ENCODE data around the gene DNAJC1. TPM values are rescaled to one million over a fixed set of nuclear protein-coding genes. Genes with fewer than 3 reads are reported as not detected.

The DNAJC1 gene
- total and polyA plus RNA-seq, 2 of the 8 experiments (the other 6 are each of a cell fraction or from before 2014, with no cell fraction given): 6.8 to 14.8 TPM

DNA sequence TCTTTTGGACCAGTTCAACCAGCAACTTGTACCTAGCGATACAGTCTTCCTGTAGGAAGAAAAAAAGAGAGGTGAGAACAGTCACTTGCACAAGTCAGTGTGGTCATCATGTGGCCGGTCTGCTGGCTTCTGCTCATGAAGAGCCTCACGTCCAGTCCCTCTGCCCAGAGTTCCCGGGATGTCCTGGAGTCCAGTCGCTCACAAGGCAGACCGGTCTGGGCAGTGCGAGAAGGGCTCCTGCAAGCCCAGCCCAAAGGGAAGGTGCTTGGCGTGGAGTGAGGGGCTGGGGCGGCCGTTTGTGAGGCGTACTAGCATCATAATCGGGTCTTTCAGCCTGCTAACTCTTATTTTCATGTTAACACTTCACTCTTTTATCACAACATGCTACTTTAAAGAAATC lies 246.8 kb downstream of the DNAJC1 start (continued):
- TF ChIP-seq CEBPB (IDR thresholded peaks at IDR 0.05; ENCODE audit: low read depth, low read length) (no peak), POLR2AphosphoS5 (IDR thresholded peaks at IDR 0.05; ENCODE audit: low read depth, low read length) (no peak)
